ENCODE measurements around the gene REPS2.
"Not testable (repeated sequence)": the region's sequence is repeated elsewhere in the genome, so short reads cannot be mapped to it uniquely, and the experiment has no call there.

REPS2 gene

DNA sequence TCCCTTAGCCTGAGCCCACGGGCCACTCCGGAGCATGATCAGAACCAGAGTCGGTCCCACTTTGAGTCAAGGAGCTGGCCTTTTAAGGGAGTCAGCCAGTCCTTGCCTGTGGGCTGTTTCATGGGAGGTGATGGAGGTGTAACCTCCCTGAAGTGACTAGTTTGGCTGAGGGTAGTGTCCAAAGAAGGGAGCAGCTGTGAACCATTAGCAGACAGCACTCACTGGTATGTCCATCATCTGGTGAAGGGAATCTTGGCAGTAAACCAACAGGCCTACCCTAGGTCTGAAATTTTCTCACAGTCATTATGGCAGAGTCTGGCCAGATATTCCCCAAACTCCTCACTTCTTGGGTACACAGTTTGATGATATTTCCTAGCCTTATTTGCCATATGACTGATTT is 12.3 kb upstream of the REPS2 start:
- no peak for TF ChIP-seq CTCF (conservative IDR thresholded peaks at IDR 0.05)
- no peak overlapping the region for H3K27ac ChIP-seq

DNA sequence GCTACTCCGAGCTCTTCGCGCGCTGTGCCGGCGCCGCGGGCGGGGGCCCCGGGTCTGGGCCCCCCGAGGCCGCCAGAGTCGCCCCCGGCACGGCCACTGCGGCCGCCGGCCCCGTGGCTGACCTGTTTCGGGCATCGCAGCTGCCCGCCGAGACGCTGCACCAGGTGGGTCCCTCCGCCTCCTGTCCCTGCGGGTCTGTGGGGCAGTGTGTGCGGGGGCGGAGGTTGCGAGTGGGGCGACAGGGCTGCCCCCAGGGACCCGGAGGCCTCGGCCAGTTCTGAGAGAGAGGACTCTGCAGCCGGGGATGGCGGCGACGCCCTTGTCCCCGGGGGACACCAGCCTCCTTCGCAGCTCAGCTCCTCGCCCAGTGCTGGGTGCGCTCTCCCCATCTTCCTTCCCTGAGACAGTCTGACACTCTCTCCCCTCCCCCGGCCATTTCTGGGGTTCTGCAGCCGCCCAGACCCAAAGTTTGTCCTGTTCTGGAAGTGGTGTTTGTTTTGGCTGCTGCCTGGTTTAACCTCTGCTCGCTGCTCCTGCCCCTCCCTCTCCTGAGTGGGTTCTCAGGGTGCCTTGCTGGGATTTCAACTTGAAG is 609 bp downstream of the REPS2 start:
- TF ChIP-seq CTCF (conservative IDR thresholded peaks at IDR 0.05), result no peak
- H3K27ac ChIP-seq, result peak overlapping the region; percentile 78

- no peak for TF ChIP-seq CTCF (conservative IDR thresholded peaks at IDR 0.05)
- H3K27ac ChIP-seq, result no peak overlapping the region
Observed at GRCh38 chrX:16950423-16950822, 4.0 kb downstream of the REPS2 start.

DNA sequence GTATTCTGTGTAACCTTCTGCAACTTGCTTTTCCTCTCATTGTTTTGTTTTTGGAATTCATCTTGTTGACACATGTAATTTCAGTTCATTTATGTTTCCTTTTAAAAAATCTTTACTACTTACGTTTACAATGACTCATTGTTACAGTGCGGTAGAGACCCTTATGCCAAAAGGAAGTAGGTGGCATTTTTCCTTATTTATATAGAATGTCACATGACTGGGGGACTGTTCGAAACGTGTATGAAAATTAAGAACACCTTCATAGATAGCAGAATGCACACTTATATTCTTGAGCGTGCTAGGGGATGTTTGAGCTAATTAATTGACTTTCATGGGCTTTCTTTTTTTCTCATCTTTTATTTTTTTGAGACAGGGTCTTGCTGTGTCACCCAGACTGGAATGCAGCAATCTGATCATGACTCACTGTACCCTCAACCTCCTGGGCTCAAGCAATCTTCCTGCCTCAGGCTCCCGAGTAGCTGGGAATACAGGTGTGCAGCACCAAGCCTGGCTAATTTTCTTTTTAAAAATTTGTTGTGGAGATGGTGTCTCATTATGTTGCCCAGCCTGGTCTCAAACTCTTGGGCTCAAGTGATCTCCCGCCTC is 7.3 kb downstream of the REPS2 start:
- TF ChIP-seq CTCF (conservative IDR thresholded peaks at IDR 0.05), result no peak
- peak overlapping the region; percentile 89 for H3K27ac ChIP-seq

- H3K27ac ChIP-seq, result no peak overlapping the region
- TF ChIP-seq CTCF (conservative IDR thresholded peaks at IDR 0.05), result no peak
Observed at GRCh38 chrX:16957751-16958150, 11.3 kb downstream of the REPS2 start.

GRCh38 chrX:16958356-16958755 is 11.9 kb downstream of the REPS2 start:
- H3K27ac ChIP-seq, result no peak overlapping the region
- no peak for TF ChIP-seq CTCF (conservative IDR thresholded peaks at IDR 0.05)

DNA sequence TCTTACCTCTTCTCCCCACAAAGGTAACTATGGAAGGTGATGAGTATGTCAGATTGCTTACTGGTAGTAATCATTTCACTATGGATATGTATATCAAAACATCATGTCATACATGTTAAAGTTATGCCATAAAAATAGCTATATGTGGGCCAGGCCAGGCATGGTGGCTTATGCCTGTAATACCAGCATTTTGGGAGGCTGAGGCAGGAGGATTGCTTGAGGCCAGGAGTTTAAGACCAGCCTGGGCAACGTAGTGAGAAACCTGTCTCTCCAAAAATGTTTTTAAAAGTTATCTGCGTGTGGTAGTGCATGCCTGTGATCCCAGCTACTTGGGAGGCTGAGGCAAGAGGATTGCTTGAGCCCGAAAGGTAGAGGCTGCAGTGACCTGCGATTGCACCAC is 16.2 kb downstream of the REPS2 start:
- not testable (repeated sequence) for H3K27ac ChIP-seq

DNA sequence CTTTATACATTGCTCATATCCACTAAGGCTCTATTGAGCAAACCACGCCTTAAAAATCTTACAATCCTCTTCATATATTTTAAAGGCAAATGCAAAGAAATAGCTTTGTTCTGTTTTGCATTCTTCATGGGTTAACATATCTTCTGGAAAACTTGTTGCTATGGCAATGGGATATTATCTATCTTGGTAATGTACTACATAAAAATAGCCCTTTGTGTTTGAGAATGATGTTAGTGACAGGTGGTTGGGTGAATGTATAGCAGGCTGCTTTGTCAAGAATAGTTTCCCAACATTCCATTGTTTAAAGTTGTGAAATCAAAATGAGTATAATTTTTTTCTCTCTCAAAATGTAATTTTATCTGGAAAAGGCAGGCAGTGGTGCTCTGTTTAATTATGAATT is 16.8 kb downstream of the REPS2 start:
- TF ChIP-seq CTCF (conservative IDR thresholded peaks at IDR 0.05), result no peak
- H3K27ac ChIP-seq, result no peak overlapping the region

DNA sequence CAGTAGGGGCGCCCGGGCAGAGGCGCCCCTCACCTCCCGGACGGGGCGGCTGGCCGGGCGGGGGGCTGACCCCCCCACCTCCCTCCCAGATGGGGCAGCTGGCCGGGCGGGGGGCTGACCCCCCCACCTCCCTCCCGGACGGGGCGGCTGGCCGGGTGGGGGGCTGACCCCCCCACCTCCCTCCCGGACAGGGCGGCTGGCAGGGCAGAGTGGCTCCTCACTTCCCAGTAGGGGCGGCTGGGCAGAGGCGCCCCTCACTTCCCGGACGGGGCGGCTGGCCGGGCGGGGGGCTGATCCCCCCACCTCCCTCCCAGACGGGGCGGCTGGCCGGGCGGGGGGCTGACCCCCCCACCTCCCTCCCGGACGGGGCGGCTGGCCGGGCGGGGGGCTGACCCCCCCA is 18.5 kb downstream of the REPS2 start:
- H3K27ac ChIP-seq, result not testable (repeated sequence)

Measured in VCaP (cell line).